H1 (cell line): ENCODE measurements around the gene GBP5. TPM values are rescaled to one million over a fixed set of nuclear protein-coding genes. Genes with fewer than 3 reads are reported as not detected.

Experiments used
- CTCF ChIA-PET: fragments of 300-600 bp; sonication (Branson Sonifier 250); formaldehyde crosslinking; loops from one replicate; lab custom pipeline; 2021; ENCODE audit not compliant: partially characterized antibody; lab: Charles Lee
- POLR2A ChIA-PET: fragments of 300-600 bp; sonication (Branson Sonifier 250); formaldehyde crosslinking; loops from one replicate; lab custom pipeline; 2021; ENCODE audit warnings: inconsistent platforms; ENCODE audit not compliant: partially characterized antibody; lab: Charles Lee
- DNase-seq, 2 experiments: peaks; one replicate each; pipeline versions ENCODE4 v3.0.0 to v3.0.0-alpha.2; 2010 to 2022; ENCODE audit warnings: low spot score in 2 of 2, low read depth in 1 of 2, mixed read lengths in 1 of 2
- FAIRE-seq: peaks from 2 replicates; lab custom pipeline; 2011; peaks lifted over from hg19 to GRCh38; lab: Jason Lieb, UNC
- H2AFZ ChIP-seq: 2 replicates; pipeline ENCODE4 v1.8.1; 2012; ENCODE audit warnings: low read length, inconsistent platforms
- H2AK5ac ChIP-seq: 2 replicates; pipeline ENCODE4 v1.6.1; 2013; ENCODE audit warnings: low read depth, low read length
- H2BK120ac ChIP-seq: replicated peaks from 2 replicates; pipeline ENCODE3; 2013; ENCODE audit warnings: low read depth, low read length, inconsistent platforms
- H2BK12ac ChIP-seq: 2 replicates; pipeline ENCODE4 v1.6.1; 2013; ENCODE audit warnings: low read depth, low read length
- H2BK15ac ChIP-seq: 2 replicates; pipeline ENCODE4 v1.6.1; 2013; ENCODE audit warnings: low read length
- H2BK20ac ChIP-seq: 2 replicates; pipeline ENCODE4 v1.6.1; 2013; ENCODE audit warnings: low read length
- H2BK5ac ChIP-seq: 2 replicates; pipeline ENCODE4 v1.6.1; 2013; ENCODE audit warnings: low read depth, low read length
- H3K14ac ChIP-seq: 2 replicates; pipeline ENCODE4 v1.6.1; 2013; ENCODE audit warnings: inconsistent platforms; ENCODE audit not compliant: insufficient read length
- H3K18ac ChIP-seq: 2 replicates; pipeline ENCODE4 v1.6.1; 2013; ENCODE audit warnings: low read length; ENCODE audit errors: extremely low read depth
- H3K23ac ChIP-seq: 2 replicates; pipeline ENCODE4 v1.6.1; 2013; ENCODE audit warnings: inconsistent platforms; ENCODE audit not compliant: insufficient read length
- H3K23me2 ChIP-seq: 2 replicates; pipeline ENCODE4 v1.6.1; 2013; ENCODE audit warnings: low read depth, low read length
- H3K27ac ChIP-seq: 2 replicates; pipeline ENCODE4 v1.6.1; 2011; ENCODE audit warnings: low read depth, low read length, inconsistent platforms
- H3K27me3 ChIP-seq, 4 experiments: replicated peaks in 1 of 4; 1 replicate in 1 of 4; 2 replicates in 3 of 4; pipeline versions ENCODE4 v1.6.1 to v1.8.1; 2011 to 2013; ENCODE audit warnings: low read length in 3 of 4, mild to moderate bottlenecking in 3 of 4, inconsistent platforms in 2 of 4, mixed read lengths in 2 of 4, moderate library complexity in 1 of 4; ENCODE audit not compliant: control insufficient read depth in 3 of 4, insufficient read depth in 3 of 4; ENCODE audit errors: extremely low read depth in 1 of 4
- H3K36me3 ChIP-seq, 4 experiments: 2 replicates each; pipeline versions ENCODE4 v1.6.1 to v1.8.1; 2011 to 2013; ENCODE audit warnings: mild to moderate bottlenecking in 4 of 4, low read length in 3 of 4, moderate library complexity in 2 of 4, control low read depth in 1 of 4, inconsistent platforms in 1 of 4; ENCODE audit not compliant: insufficient read depth in 4 of 4, control insufficient read depth in 2 of 4
- H3K4ac ChIP-seq: replicated peaks from 2 replicates; pipeline ENCODE3; 2013; ENCODE audit warnings: low read length, low read depth, mixed read lengths, inconsistent platforms; ENCODE audit not compliant: insufficient read length
- H3K4me1 ChIP-seq, 4 experiments: replicated peaks in 1 of 4; 1 replicate in 1 of 4; 2 replicates in 3 of 4; pipeline versions ENCODE4 v1.6.1 to v1.8.1; 2011 to 2013; ENCODE audit warnings: low read length in 3 of 4, inconsistent platforms in 2 of 4, mixed read lengths in 1 of 4; ENCODE audit not compliant: insufficient read depth in 4 of 4, control insufficient read depth in 3 of 4
- H3K4me2 ChIP-seq, 2 experiments: 2 replicates each; pipeline versions ENCODE4 v1.6.1 to v1.8.1; 2011 to 2013; ENCODE audit warnings: low read depth in 2 of 2, low read length in 2 of 2, control low read depth in 1 of 2, inconsistent platforms in 1 of 2, mild to moderate bottlenecking in 1 of 2; ENCODE audit not compliant: insufficient read depth in 1 of 2
- H3K4me3 ChIP-seq, 4 experiments: fragments of 200-600, 300-600 bp in 1 of 4; sonication (generic), shearing (Covaris generic), sonication (Bioruptor Twin) in 1 of 4; 2 replicates each; pipeline versions ENCODE4 v1.5.1 to v1.8.1; 2011 to 2016; ENCODE audit warnings: low read length in 4 of 4, low read depth in 3 of 4, control low read depth in 2 of 4, inconsistent platforms in 2 of 4, mild to moderate bottlenecking in 2 of 4, mixed read lengths in 1 of 4, moderate library complexity in 1 of 4; ENCODE audit not compliant: insufficient read depth in 2 of 4; ENCODE audit errors: extremely low read depth in 1 of 4
- H3K56ac ChIP-seq: replicated peaks from 2 replicates; pipeline ENCODE3; 2013; ENCODE audit warnings: low read depth, mild to moderate bottlenecking, mixed read lengths, low read length, inconsistent platforms; ENCODE audit not compliant: insufficient read length
- H3K79me1 ChIP-seq: 2 replicates; pipeline ENCODE4 v1.6.1; 2013; ENCODE audit warnings: low read depth, low read length, control low read depth
- H3K79me2 ChIP-seq, 2 experiments: 2 replicates each; pipeline versions ENCODE4 v1.6.1 to v1.8.1; 2012 to 2013; ENCODE audit warnings: low read length in 2 of 2, mild to moderate bottlenecking in 2 of 2, inconsistent platforms in 1 of 2; ENCODE audit not compliant: insufficient read depth in 2 of 2, control insufficient read depth in 1 of 2
- H3K9ac ChIP-seq, 4 experiments: replicated peaks in 1 of 4; 1 replicate in 1 of 4; 2 replicates in 3 of 4; pipeline versions ENCODE4 v1.6.1 to v1.8.1; 2011 to 2013; ENCODE audit warnings: low read depth in 3 of 4, low read length in 3 of 4, control low read depth in 2 of 4, mild to moderate bottlenecking in 2 of 4, moderate library complexity in 2 of 4, inconsistent platforms in 1 of 4; ENCODE audit errors: extremely low read depth in 1 of 4
- H3K9me3 ChIP-seq, 2 experiments: 2 replicates each; pipeline versions ENCODE4 v1.6.1 to v1.8.1; 2012 to 2013; ENCODE audit warnings: mild to moderate bottlenecking in 2 of 2, moderate library complexity in 2 of 2, control low read depth in 1 of 2, inconsistent platforms in 1 of 2, low read depth in 1 of 2, low read length in 1 of 2, mixed read lengths in 1 of 2; ENCODE audit not compliant: insufficient read depth in 2 of 2
- H4K20me1 ChIP-seq, 2 experiments: replicated peaks in 1 of 2; 2 replicates each; pipeline versions ENCODE3 to v1.8.1; 2011 to 2013; ENCODE audit warnings: inconsistent platforms in 2 of 2, low read length in 2 of 2, mild to moderate bottlenecking in 1 of 2; ENCODE audit not compliant: insufficient read depth in 2 of 2, control insufficient read depth in 1 of 2
- H4K5ac ChIP-seq: 2 replicates; pipeline ENCODE4 v1.6.1; 2013; ENCODE audit warnings: low read length, low read depth, mixed read lengths, inconsistent platforms; ENCODE audit not compliant: insufficient read length
- H4K8ac ChIP-seq: 2 replicates; pipeline ENCODE4 v1.8.0; 2013; ENCODE audit warnings: mild to moderate bottlenecking, moderate library complexity, low read length, inconsistent platforms; ENCODE audit not compliant: insufficient read depth; ENCODE audit errors: extremely low read depth
- H4K91ac ChIP-seq: replicated peaks from 2 replicates; pipeline ENCODE3; 2013; ENCODE audit warnings: low read length, mixed read lengths, inconsistent platforms; ENCODE audit not compliant: insufficient read length
- MAFK ChIP-seq: IDR thresholded peaks from 2 replicates; pipeline ENCODE4 v1.6.1; 2012; ENCODE audit warnings: low read depth, mild to moderate bottlenecking, improper control_type of control experiment, low read length
- PHF8 ChIP-seq: fragments of 200-600 bp; sonication (generic); conservative IDR thresholded peaks from 2 replicates; pipeline ENCODE4 v1.7.1; 2012; ENCODE audit warnings: low read depth, mild to moderate bottlenecking, inconsistent platforms, low read length, moderate library complexity
- WGBS, 2 experiments: shearing (Covaris generic) in 1 of 2; methylation state at CpG; one replicate each; pipeline versions ENCODE4 v1.1.6 to v1.1.7; 2013 to 2015; ENCODE audit warnings: low lambda C conversion rate in 2 of 2, mixed read lengths in 2 of 2, inconsistent platforms in 1 of 2, low coverage in 1 of 2, missing lambda C conversion rate in 1 of 2; ENCODE audit not compliant: insufficient replicate concordance in 2 of 2, insufficient coverage in 1 of 2, insufficient read length in 1 of 2; ENCODE audit errors: extremely low coverage in 1 of 2, missing lambda C conversion rate in 1 of 2; 5-methylcytosine and 5-hydroxymethylcytosine counted together
- polyA plus RNA-seq, 7 experiments: library from polyadenylated mRNA; depleted of rRNA in 3 of 7; stranded (reverse) in 5 of 7; unstranded in 2 of 7; fragments of >200 nt in 5 of 7; fragments of 200-250 nt in 2 of 7; gene quantifications; 1 replicate in 5 of 7; 2 replicates in 1 of 7; 4 replicates in 1 of 7; pipeline versions ENCODE4 v1.2.1 to v1.2.3, GENCODE V29; 2011 to 2013; ENCODE audit warnings: missing spikeins in 2 of 7, mixed read lengths in 2 of 7
- total RNA-seq: library from RNA; stranded (reverse); fragmentation: NEBNext Ultra II Directional; extraction: Animal tissue kit (Norgen Biotek cat#: 25700); gene quantifications from 2 replicates; pipeline ENCODE4 v1.2.1, GENCODE V29; 2021

The GBP5 gene
- total and polyA plus RNA-seq, 2 of the 8 experiments (the other 6 are each of a cell fraction or from before 2014, with no cell fraction given) = not detected

DNA sequence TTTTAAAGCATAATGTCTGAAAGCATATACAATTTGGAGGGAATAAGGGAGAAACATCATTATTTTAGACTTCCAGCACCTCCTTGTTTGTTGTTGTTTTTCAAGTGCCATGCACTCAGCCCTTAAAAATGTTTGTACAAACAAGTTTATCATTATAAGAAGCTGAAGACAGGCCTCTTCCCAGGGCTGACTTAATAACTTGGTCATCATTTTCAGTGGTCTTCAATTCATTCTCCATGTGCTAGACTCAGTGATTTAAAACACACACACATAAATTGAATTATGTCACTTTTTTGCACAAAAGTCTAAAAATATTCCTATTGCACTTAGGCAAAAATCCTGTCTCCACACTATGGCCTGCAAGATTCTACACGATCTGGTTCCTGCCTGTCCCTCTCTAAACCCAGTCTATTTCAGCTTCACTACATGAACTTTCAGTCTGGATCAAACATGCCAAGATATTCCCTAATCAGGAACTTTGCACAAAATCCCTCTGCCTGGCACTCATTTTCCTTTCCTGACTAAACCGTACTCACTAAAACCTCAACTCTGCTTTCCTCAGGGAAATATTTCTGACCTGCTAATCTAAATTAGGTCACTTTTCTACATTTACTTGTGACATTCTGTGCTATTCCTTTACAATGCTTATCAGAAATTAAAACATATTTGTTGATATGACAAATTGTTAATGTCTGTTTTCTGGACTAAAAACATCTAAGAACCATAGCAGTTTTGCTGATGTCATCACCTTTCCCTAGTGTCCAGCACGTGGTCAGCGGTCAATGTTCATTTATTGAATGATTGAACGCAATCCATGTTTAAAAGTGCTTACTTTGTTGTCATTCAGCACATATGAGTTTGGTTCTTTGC, 14.8 kb upstream of the GBP5 start:
- H3K14ac ChIP-seq = no peak overlapping the region
- H3K4me2 ChIP-seq = no peak overlapping the region
- no peak overlapping the region for H2BK12ac ChIP-seq
- H3K23ac ChIP-seq = no peak overlapping the region
- H2AFZ ChIP-seq = no peak overlapping the region
- H4K91ac ChIP-seq = no peak overlapping the region
- peaks cover 0 to 1% (median 0%) of the 10 kb centered on the region in 4 experiments; a peak in 1 of 7 replicates for H3K27me3 ChIP-seq
- no peak for FAIRE-seq
- H4K20me1 ChIP-seq = no peaks in the 10 kb centered on the region
- no peak overlapping the region for H2BK120ac ChIP-seq
- no peak overlapping the region for H4K5ac ChIP-seq
- POLR2A ChIA-PET = no interaction called here
- no peak for DNase-seq
- no peak overlapping the region for H3K56ac ChIP-seq
- H3K4me3 ChIP-seq = no peak overlapping the region
- H2BK20ac ChIP-seq = no peak overlapping the region
- no peak overlapping the region for H3K27ac ChIP-seq
- H3K79me2 ChIP-seq = no peaks in the 10 kb centered on the region
- H3K36me3 ChIP-seq = no peaks in the 10 kb centered on the region
- no peaks in the 10 kb centered on the region for H3K23me2 ChIP-seq
- H3K9ac ChIP-seq = no peak overlapping the region
- H3K9me3 ChIP-seq = 0 out of 4 replicates have a peak, but pooled peaks cover 0 to 3% of the 10 kb centered on the region in 2 experiments
- H3K79me1 ChIP-seq = no peaks in the 10 kb centered on the region
- no peaks in the 10 kb centered on the region for H3K4me1 ChIP-seq
- H2BK15ac ChIP-seq = no peak overlapping the region
- WGBS, 2 experiments = 80% methylated on average over 5 of the region's 5 CpGs; no CpG with 5 or more reads in 1 of the 2 experiments
- H4K8ac ChIP-seq = no peak overlapping the region
- no peak overlapping the region for H2AK5ac ChIP-seq
- no peak overlapping the region for H3K4ac ChIP-seq
- H2BK5ac ChIP-seq = no peak overlapping the region
- CTCF ChIA-PET = no interaction called here
- no peak overlapping the region for H3K18ac ChIP-seq
- TF ChIP-seq PHF8 (no peak), MAFK (peak; percentile 36; the same call in 1 of the 2 replicates)
